ENCODE measurements around the gene EIF3K. TPM values are rescaled to one million over a fixed set of nuclear protein-coding genes. Genes with fewer than 3 reads are reported as not detected.
"Not testable (repeated sequence)": the region's sequence is repeated elsewhere in the genome, so short reads cannot be mapped to it uniquely, and the experiment has no call there.

The EIF3K gene
- total and polyA plus RNA-seq, 4 experiments from 2014 or later = 320 to 424 (median 352) TPM

DNA sequence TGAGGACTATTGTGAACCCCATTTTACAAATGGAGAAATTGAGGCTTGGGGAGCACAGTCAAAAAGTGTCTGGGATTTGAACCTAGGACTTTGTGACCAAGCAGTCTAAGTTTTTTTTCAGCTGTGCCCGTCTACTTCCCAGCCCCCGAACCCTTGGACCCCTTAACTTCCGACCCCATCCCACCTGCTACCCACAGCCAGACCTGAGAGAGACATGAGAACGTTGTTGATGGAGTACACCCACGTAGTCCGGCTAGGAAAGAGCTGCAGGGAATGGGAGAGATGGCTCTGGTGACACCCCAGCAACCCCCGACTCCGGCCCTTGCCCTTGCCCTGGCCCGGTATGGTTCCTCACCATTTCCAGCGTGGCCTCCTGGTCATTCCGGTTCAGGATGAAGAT lies 19.3 kb upstream of the EIF3K start:
- Histone ChIP-seq H3K36me3 (ENCODE audit: insufficient read depth, low read length) (peaks cover 29% of the 10 kb centered on the region), H3K4me3 (ENCODE audit: low read length in 2 of 2) (no peak overlapping the region), H3K27me3 (ENCODE audit: insufficient read depth, low read length) (no peaks in the 10 kb centered on the region), H3K9me3 (ENCODE audit: control insufficient read depth in 1 of 2, low read length in 2 of 2) (no peaks in the 10 kb centered on the region), H3K27ac (ENCODE audit: low read depth, low read length) (no peak overlapping the region), H3K4me1 (ENCODE audit: insufficient read depth, low read length) (no peaks in the 10 kb centered on the region)
- Mint-ChIP-seq H3K9me3 (no peaks in the 10 kb centered on the region), H3K4me1 (peaks cover 2 to 13% (median 6%) of the 10 kb centered on the region in 4 donors), H3K27me3 (no peaks in the 10 kb centered on the region), H3K27ac (no peak overlapping the region), H3K36me3 (peaks cover 29 to 42% of the 10 kb centered on the region in 2 donors), H3K4me3 (no peak overlapping the region)
- no peak for DNase-seq
- CTCF ChIA-PET (ENCODE audit: partially characterized antibody) = no interaction called here
- intact Hi-C loops (cut with micrococcal nuclease) = no loop called here
- POLR2A ChIA-PET (ENCODE audit: partially characterized antibody) = interaction anchor here (1.3 kb wide), 1 partner anchor 19 kb away, joined by 6 read pairs; the partner anchor contains the start of gene EIF3K

DNA sequence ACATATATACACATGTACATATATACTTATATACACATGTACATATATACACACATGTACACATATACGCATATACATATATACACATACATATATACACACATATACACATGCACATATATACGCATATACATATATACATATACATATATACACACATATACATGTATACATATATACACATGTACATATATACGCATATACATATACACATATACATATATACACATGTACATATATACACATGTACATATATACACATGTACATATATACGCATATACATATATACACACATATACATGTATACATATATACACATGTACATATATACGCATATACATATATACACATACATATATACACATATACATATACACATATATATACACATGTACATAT lies 16.1 kb upstream of the EIF3K start:
- H3K27me3 Mint-ChIP-seq; H3K9me3 ChIP-seq (ENCODE audit: control insufficient read depth in 1 of 2, low read length in 2 of 2); H3K4me1 Mint-ChIP-seq; DNase-seq; H3K4me3 ChIP-seq (ENCODE audit: low read length in 2 of 2); H3K4me3 Mint-ChIP-seq; H3K27me3 ChIP-seq (ENCODE audit: insufficient read depth, low read length); CTCF ChIA-PET (ENCODE audit: partially characterized antibody); H3K9me3 Mint-ChIP-seq; intact Hi-C loops (cut with micrococcal nuclease); H3K27ac ChIP-seq (ENCODE audit: low read depth, low read length); H3K27ac Mint-ChIP-seq; POLR2A ChIA-PET (ENCODE audit: partially characterized antibody); H3K4me1 ChIP-seq (ENCODE audit: insufficient read depth, low read length): not testable (repeated sequence)
- H3K36me3 ChIP-seq (ENCODE audit: insufficient read depth, low read length) = peaks cover 29% of the 10 kb centered on the region
- H3K36me3 Mint-ChIP-seq = peaks cover 21 to 41% of the 10 kb centered on the region in 2 donors

DNA sequence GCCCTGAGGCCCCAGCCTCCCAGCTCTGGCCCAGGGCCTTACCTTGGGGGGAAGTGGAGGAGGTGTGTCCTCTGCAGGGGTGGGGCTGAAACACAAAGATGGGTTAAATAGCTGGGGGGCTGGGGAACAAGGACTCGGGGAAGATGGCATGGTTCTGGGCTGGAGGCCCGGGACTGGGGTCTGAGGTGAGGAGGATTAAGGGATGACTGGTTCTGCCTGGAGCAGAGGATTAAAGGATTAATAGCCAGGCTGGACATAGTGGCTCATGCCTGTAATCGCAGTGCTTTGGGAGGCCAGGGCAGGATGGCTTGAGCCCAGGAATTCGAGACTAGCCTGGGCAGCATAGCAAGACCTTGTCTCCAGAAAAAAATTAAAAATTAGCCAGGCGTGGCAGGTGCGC lies 12.9 kb upstream of the EIF3K start:
- no peak overlapping the region for H3K4me3 Mint-ChIP-seq
- Histone ChIP-seq H3K27me3 (ENCODE audit: insufficient read depth, low read length) (no peaks in the 10 kb centered on the region), H3K27ac (ENCODE audit: low read depth, low read length) (no peak overlapping the region), H3K4me3 (ENCODE audit: low read length in 2 of 2) (no peak overlapping the region), H3K36me3 (ENCODE audit: insufficient read depth, low read length) (peaks cover 44% of the 10 kb centered on the region), H3K9me3 (ENCODE audit: control insufficient read depth in 1 of 2, low read length in 2 of 2) (no peaks in the 10 kb centered on the region), H3K4me1 (ENCODE audit: insufficient read depth, low read length) (no peaks in the 10 kb centered on the region)
- ChIA-PET CTCF (ENCODE audit: partially characterized antibody) (no interaction called here), POLR2A (ENCODE audit: partially characterized antibody) (interaction anchor here (1.0 to 2.6 kb wide), 2 partner anchors 12 to 13 kb away, joined by 3 to 8 read pairs; partner anchors contain the start of genes EIF3K and MAP4K1)
- no peaks in the 10 kb centered on the region for H3K27me3 Mint-ChIP-seq
- H3K9me3 Mint-ChIP-seq = no peaks in the 10 kb centered on the region
- intact Hi-C loops (cut with micrococcal nuclease) = no loop called here
- peaks cover 29 to 58% of the 10 kb centered on the region in 2 donors for H3K36me3 Mint-ChIP-seq
- peaks cover 0 to 4% (median 1%) of the 10 kb centered on the region in 4 donors for H3K4me1 Mint-ChIP-seq
- no peak for DNase-seq
- H3K27ac Mint-ChIP-seq = peak overlapping the region in 3 of 7 donors; percentile 29 to 52 (median 50)

DNA sequence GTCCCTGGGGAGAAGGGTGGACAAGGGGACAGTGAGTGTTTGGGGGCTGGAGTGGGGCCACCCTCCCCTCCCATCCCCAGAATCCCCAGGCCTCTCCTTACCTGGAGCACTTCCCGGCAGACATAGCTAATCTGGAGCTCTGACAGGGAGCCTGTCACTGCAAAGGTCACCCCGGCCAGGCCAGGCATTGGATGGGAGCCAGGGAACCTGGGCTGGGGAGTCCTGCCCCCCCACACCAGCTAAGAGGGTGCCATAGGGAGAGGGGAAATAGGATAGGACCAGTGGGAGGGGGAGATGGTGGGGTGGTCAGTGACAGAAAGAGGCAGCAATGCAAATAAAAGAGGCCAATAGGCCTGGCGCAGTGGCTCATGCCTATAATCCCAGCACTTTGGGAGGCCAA lies 4.7 kb upstream of the EIF3K start:
- Histone ChIP-seq H3K4me1 (ENCODE audit: insufficient read depth, low read length) (peaks cover 52% of the 10 kb centered on the region), H3K36me3 (ENCODE audit: insufficient read depth, low read length) (peaks cover 41% of the 10 kb centered on the region), H3K27ac (ENCODE audit: low read depth, low read length) (no peak overlapping the region), H3K9me3 (ENCODE audit: control insufficient read depth in 1 of 2, low read length in 2 of 2) (no peaks in the 10 kb centered on the region), H3K27me3 (ENCODE audit: insufficient read depth, low read length) (no peaks in the 10 kb centered on the region), H3K4me3 (ENCODE audit: low read length in 2 of 2) (no peak overlapping the region)
- peaks cover 38 to 74% of the 10 kb centered on the region in 2 donors for H3K36me3 Mint-ChIP-seq
- H3K4me3 Mint-ChIP-seq = peak overlapping the region in 1 of 8 donors; percentile 49
- no peak for DNase-seq
- H3K27me3 Mint-ChIP-seq = no peaks in the 10 kb centered on the region
- H3K4me1 Mint-ChIP-seq = peaks cover 25 to 60% (median 45%) of the 10 kb centered on the region in 4 donors
- CTCF ChIA-PET (ENCODE audit: partially characterized antibody) = interaction anchor here (0.8 to 1.7 kb wide), 3 partner anchors 55 to 70 kb away, joined by 3 read pairs; no protein-coding TSS in a partner anchor
- POLR2A ChIA-PET (ENCODE audit: partially characterized antibody) = no interaction called here
- intact Hi-C loops (cut with micrococcal nuclease) = loop anchor here (10.0 kb wide), 1 partner anchor 239 kb away; the partner anchor contains the start of gene PSMD8
- peaks cover 0 to 2% (median 0%) of the 10 kb centered on the region in 8 donors for H3K9me3 Mint-ChIP-seq
- H3K27ac Mint-ChIP-seq = peak overlapping the region in 2 of 7 donors; percentile 37 to 41

DNA sequence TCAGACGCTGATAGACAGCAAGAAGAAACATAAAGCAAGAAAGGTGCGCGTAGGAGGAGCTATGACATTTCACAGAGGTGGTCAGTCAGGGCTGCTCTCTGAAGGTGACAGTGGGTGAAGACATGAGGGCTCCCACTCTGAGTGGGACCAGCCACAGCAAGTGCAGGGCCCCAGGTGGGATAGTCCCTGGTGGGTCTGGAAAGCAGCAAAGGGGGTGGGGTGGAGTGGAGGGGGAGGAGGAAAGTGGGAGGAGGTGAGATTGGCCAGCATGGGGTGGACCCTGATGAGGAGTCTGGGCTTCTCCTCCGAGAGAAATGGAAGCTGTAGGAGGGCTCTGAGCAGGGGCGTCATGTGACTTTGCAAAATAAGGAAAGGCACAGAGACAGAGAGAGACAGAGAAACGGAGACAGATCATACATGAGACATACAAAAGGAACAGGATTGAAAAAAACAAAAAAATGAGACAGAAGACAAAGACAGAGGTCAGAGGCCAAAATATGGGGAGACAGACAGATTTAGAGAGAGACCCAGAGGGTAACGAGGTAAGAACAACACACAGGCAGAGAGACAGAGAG lies 3.9 kb upstream of the EIF3K start:
- peaks cover 60% of the 10 kb centered on the region for H3K4me1 ChIP-seq (ENCODE audit: insufficient read depth, low read length)
- no peak for DNase-seq
- Mint-ChIP-seq H3K27me3 (no peaks in the 10 kb centered on the region), H3K4me1 (peaks cover 30 to 68% (median 52%) of the 10 kb centered on the region in 4 donors), H3K36me3 (peaks cover 32 to 73% of the 10 kb centered on the region in 2 donors), H3K9me3 (peaks cover 0 to 2% (median 0%) of the 10 kb centered on the region in 8 donors), H3K4me3 (peak overlapping the region; percentile 46 to 93 (median 76)), H3K27ac (peak overlapping the region; percentile 48 to 94 (median 83))
- H3K27ac ChIP-seq (ENCODE audit: low read depth, low read length) = no peak overlapping the region
- H3K36me3 ChIP-seq (ENCODE audit: insufficient read depth, low read length) = peaks cover 34% of the 10 kb centered on the region
- ChIA-PET POLR2A (ENCODE audit: partially characterized antibody) (interaction anchor here (1.1 kb wide), 1 partner anchor 19 kb away, joined by 4 read pairs; no protein-coding TSS in a partner anchor), CTCF (ENCODE audit: partially characterized antibody) (interaction anchor here (0.8 to 1.7 kb wide), 2 partner anchors 57 to 70 kb away, joined by 3 read pairs; no protein-coding TSS in a partner anchor)
- H3K9me3 ChIP-seq (ENCODE audit: control insufficient read depth in 1 of 2, low read length in 2 of 2) = no peaks in the 10 kb centered on the region
- no peak overlapping the region for H3K4me3 ChIP-seq (ENCODE audit: low read length in 2 of 2)
- intact Hi-C loops (cut with micrococcal nuclease) = loop anchor here (10.0 kb wide), 1 partner anchor 240 kb away; the partner anchor contains the start of gene PSMD8
- no peaks in the 10 kb centered on the region for H3K27me3 ChIP-seq (ENCODE audit: insufficient read depth, low read length)

DNA sequence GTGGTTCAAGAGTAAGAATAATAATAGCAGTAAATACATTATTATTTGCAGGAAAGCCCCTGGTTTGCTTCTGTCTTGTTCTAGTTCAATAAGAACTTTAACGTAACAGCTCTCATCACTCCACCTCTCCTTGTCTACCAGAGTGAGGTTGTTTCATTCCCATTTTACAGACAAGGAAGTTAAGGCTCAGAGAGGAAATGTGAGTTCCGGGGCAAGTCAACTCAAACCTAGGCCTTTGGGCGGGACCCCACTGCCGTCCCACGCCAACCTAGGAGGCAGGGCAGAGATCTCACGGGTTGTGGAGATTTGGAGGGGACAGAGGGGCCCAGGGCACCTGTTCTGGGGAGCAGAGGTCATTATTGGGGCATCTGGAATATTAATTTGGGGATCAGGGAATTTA lies 2.7 kb upstream of the EIF3K start:
- peaks cover 64% of the 10 kb centered on the region for H3K4me1 ChIP-seq (ENCODE audit: insufficient read depth, low read length)
- peak overlapping the region; percentile 24 to 99 for H3K4me3 ChIP-seq (ENCODE audit: low read length in 2 of 2)
- H3K36me3 ChIP-seq (ENCODE audit: insufficient read depth, low read length) = peaks cover 34% of the 10 kb centered on the region
- ChIA-PET POLR2A (ENCODE audit: partially characterized antibody) (interaction anchor here (0.7 to 1.5 kb wide), 3 partner anchors 8 to 212 kb away, joined by 3 to 5 read pairs (median 4); no protein-coding TSS in a partner anchor), CTCF (ENCODE audit: partially characterized antibody) (interaction anchor here (1.4 to 6.6 kb wide), 4 partner anchors 19 to 213 kb away, joined by 6 to 55 read pairs (median 16); partner anchors contain the start of gene FAM98C)
- H3K9me3 ChIP-seq (ENCODE audit: control insufficient read depth in 1 of 2, low read length in 2 of 2) = no peaks in the 10 kb centered on the region
- H3K27ac Mint-ChIP-seq = peak overlapping the region; percentile 93 to 100 (median 99)
- H3K27me3 Mint-ChIP-seq = no peaks in the 10 kb centered on the region
- H3K36me3 Mint-ChIP-seq = peaks cover 23 to 68% of the 10 kb centered on the region in 2 donors
- no peaks in the 10 kb centered on the region for H3K27me3 ChIP-seq (ENCODE audit: insufficient read depth, low read length)
- peak overlapping the region; percentile 95 to 100 (median 100) for H3K4me3 Mint-ChIP-seq
- peak overlapping the region; percentile 90 for H3K27ac ChIP-seq (ENCODE audit: low read depth, low read length)
- peaks cover 0 to 2% (median 0%) of the 10 kb centered on the region in 8 donors for H3K9me3 Mint-ChIP-seq
- no peak for DNase-seq
- peaks cover 34 to 69% (median 51%) of the 10 kb centered on the region in 4 donors for H3K4me1 Mint-ChIP-seq
- intact Hi-C loops (cut with micrococcal nuclease) = loop anchor here (10.0 kb wide), 1 partner anchor 241 kb away; the partner anchor contains the start of gene PSMD8

DNA sequence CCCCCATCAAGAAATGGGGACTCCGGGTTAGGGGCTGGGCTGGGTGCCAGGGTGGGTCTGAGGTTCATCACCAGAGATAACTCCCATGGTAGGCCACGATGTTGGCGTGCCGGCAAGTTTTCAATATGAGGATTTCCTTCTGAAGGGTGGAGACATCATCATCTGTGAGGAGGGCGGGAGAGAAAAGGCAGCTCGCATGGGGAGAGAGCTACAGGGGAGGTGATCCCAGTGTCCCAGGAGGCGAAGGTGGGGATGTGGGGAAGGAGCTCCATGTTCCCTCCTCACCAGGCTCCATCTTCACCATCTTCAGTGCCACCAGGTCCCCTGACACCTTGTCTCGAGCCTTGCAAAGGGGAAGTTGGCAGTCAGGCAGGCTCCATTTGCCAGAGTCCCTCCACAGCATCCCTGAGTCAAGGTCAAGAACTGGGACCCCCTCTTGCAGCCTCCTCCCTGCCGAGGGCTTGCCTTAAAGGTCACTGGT lies 1.7 kb upstream of the EIF3K start:
- intact Hi-C loops (cut with micrococcal nuclease) = loop anchor here (10.0 kb wide), 1 partner anchor 243 kb away; the partner anchor contains the start of gene PSMD8
- H3K4me1 ChIP-seq (ENCODE audit: insufficient read depth, low read length) = peaks cover 64% of the 10 kb centered on the region
- Mint-ChIP-seq H3K27me3 (no peaks in the 10 kb centered on the region), H3K4me3 (peak overlapping the region; percentile 95 to 100 (median 100)), H3K27ac (peak overlapping the region; percentile 93 to 100 (median 99)), H3K36me3 (peaks cover 31 to 72% of the 10 kb centered on the region in 2 donors), H3K9me3 (peaks cover 0 to 2% (median 0%) of the 10 kb centered on the region in 8 donors), H3K4me1 (peaks cover 34 to 71% (median 51%) of the 10 kb centered on the region in 4 donors)
- H3K27ac ChIP-seq (ENCODE audit: low read depth, low read length) = peak overlapping the region; percentile 90
- peaks cover 41% of the 10 kb centered on the region for H3K36me3 ChIP-seq (ENCODE audit: insufficient read depth, low read length)
- H3K27me3 ChIP-seq (ENCODE audit: insufficient read depth, low read length) = no peaks in the 10 kb centered on the region
- H3K4me3 ChIP-seq (ENCODE audit: low read length in 2 of 2) = peak overlapping the region; percentile 97 to 99
- ChIA-PET CTCF (ENCODE audit: partially characterized antibody) (interaction anchor here (0.6 to 6.6 kb wide), 10 partner anchors 12 to 313 kb away, joined by 3 to 55 read pairs (median 10); partner anchors contain the start of genes FAM98C, MRPS12 and SARS2), POLR2A (ENCODE audit: partially characterized antibody) (interaction anchor here (0.9 to 3.3 kb wide), 22 partner anchors 10 to 233 kb away, joined by 3 to 36 read pairs (median 6); partner anchors contain the start of genes ACTN4, FAM98C and HNRNPL)
- no peaks in the 10 kb centered on the region for H3K9me3 ChIP-seq (ENCODE audit: control insufficient read depth in 1 of 2, low read length in 2 of 2)
- peak in 2 of 5 donors; percentile 12 to 14 for DNase-seq

All from CD4-positive, alpha-beta memory T cell (primary cell).